Ramos (cell line): Measurements from ENCODE around the gene BMP8A.
"Not testable (repeated sequence)": the region's sequence is repeated elsewhere in the genome, so short reads cannot be mapped to it uniquely, and the experiment has no call there.

ENCODE experiments used
- in situ Hi-C: fragments of 300-500 bp; cut with MboI; formaldehyde crosslinking; loops from one replicate; pipeline ENCODE4 v1.14.3; 2022; ENCODE audit warnings: low sequenced_read_pairs; ENCODE audit not compliant: unreplicated experiment

The BMP8A gene

DNA sequence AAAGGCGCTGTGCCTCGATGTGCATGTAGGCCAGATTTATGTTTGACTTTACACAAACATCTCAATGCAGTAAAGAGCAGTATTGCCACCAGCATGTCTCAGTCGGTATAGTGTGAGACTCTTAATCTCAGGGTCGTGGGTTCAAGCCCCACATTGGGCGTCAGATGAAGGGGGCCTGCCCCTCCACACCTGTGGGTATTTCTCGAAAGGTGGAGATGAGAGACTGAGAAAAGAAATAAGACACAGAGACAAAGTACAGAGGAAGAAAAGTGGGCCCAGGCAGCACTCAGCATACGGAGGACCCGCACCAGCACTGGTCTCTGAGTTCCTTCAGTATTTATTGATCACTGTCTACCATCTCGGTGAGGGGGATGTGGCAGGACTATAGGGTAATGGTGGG is 13.0 kb downstream of the BMP8A start:
- in situ Hi-C loops, result not testable (repeated sequence)

GRCh38 chr1:39505289-39505688 is 13.9 kb downstream of the BMP8A start:
- in situ Hi-C loops, result no loop called here

DNA sequence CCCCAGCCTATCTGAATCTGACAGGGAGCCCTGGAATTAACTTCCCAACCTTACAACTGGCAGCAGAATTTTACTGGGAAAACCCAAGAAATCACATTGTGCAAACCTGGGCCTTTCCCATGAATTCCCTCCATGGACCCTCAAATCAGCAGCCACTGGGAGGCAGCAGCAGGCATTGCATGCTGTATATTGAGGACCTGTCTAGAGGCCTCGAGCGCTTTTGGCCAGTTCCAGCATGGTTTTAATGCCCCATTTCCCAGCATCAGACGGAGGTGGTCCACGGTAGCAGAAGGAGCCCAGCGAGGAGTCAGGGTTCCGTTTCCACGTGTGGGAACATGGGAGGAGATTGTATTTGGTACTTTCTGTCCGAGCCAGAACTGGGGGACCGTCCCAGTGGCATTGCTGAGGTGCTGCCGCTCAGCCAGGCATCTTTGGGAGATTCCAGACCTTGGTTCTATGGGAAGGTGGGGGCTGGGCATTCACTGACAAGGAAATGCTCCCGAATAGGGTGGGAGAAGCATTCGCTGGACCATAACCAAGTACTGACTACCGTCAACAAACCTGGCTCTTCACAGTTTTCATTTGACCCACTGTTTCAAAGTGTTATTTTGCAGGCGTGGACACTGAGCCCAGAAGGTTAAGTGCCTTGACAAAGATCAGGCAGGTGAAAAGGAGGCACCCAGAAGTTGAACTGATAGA is 15.9 kb downstream of the BMP8A start:
- in situ Hi-C loops, result no loop called here

DNA sequence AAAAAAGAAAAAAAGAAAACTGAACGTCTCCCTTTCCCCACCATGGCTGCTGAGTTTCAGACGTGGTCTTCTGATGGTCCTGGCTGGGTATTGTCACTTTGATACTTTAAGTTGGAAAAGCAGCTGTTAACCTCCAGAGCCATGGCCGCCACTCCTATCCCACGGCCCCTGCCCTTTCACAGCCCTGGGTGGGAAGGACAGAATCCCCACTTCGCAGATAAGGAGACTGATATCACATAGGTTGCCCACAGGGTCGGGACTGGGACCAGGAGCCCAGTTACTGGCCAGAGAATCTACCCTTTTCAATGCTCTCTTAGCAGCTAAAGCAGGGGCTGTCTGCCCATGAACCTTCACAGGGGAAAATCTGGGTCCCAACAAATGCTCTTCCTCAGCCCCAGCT is 16.8 kb downstream of the BMP8A start:
- in situ Hi-C loops, result no loop called here

DNA sequence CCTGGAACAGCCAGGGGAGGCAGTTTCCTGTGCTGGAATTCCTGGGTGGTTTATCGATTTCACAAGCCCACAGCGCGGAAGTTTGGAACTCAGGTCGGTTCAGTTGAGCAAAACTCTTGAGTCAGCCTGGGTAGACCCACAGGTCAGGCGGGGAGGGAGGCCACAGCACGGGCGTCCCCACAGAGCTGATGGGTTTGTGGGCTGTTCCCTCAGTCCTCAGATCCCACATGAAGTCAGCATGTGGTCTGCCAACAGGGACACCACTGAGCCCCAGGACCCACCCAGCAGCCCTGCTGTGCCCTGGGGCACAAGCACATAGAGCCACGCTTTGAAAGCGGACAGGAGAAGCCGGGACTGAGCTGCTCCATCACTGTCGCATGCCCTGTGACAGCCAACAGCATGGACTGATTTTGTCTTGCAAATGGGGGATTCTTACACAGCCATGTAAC is 17.4 kb downstream of the BMP8A start:
- in situ Hi-C loops, result no loop called here

GRCh38 chr1:39509360-39510009 is 18.0 kb downstream of the BMP8A start:
- in situ Hi-C loops, result loop anchor here (10.0 kb wide), 1 partner anchor 245 kb away; no protein-coding TSS in a partner anchor

DNA sequence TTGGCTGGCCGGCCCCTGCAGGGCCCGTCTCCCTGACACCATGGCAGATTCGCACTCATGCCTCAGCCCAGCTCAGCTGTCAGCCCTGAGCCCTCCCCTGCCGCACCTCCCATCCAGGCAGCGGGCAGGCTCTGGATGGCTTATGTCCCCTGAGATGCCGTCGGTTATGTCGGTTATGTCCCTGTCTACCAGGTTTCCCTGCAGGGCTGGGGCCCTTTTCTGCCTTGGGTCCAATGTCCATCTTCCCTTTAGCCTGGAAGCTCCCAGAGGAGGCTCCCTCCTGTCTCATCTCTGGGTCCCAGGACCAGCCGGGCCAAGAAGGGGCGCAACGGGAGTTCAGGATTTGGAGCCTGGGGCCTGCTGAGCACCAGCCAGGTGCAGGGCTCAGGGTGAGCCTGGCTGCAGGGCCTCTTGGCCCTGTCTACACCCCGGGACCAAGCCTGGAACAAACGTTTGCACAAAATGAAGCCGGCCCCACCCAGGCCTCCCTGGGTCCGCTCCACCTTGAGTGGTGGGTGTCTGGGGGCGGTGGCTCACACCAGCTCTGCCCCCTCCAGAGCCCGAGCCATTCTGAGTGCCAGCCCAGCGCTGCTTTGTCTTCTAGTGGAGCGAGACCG is 19.2 kb downstream of the BMP8A start:
- in situ Hi-C loops, result loop anchor here (10.0 kb wide), 1 partner anchor 244 kb away; no protein-coding TSS in a partner anchor

DNA sequence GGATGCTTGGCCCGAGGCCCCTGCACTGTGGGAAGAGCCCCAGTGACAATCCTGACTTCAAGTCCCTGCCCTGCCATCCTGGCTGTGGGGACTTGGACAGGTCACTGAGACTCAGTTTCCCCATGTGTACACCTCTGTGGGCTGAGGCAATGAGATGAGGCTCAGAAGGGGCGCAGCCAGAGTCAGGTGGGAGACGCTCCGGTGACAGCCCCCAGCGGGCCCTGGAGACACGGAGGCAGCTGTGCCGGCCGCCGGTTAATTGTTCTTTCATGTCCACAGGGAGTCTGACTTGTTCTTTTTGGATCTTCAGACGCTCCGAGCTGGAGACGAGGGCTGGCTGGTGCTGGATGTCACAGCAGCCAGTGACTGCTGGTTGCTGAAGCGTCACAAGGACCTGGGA is 20.0 kb downstream of the BMP8A start:
- in situ Hi-C loops, result loop anchor here (10.0 kb wide), 1 partner anchor 243 kb away; no protein-coding TSS in a partner anchor

DNA sequence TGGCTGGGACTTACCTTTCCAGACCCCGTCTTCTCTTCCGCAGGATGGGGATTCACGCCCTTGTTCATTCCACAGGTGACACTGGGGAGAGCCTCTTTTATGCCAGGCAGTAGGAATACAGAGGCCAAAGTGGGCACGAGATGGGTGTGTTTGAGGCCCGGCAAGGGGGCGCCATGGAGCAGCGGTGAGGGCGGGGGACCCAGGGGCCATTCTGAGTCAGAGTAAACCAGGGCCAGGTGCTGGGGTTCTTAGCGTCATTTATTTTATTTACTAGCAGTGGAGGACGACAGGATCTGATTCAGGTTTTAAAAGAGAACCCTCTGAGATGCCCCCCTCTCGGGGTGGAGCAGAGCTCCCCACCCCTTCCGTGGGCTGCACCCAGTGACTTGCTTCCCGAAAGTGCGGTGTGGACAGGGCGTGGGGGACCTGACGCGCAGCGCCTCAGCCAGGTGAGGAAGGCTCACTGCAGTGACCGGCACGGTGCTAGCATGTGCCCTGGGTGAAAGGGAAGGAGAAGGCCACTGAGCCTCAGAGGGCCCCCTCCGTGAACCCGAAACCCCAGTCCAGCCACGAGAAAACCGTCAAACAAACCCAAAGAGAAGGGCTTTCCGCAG is 20.9 kb downstream of the BMP8A start:
- in situ Hi-C loops, result loop anchor here (10.0 kb wide), 1 partner anchor 242 kb away; no protein-coding TSS in a partner anchor

- in situ Hi-C loops, result loop anchor here (10.0 kb wide), 1 partner anchor 240 kb away; no protein-coding TSS in a partner anchor
Observed at GRCh38 chr1:39514710-39515124, 23.3 kb downstream of the BMP8A start.

GRCh38 chr1:39515131-39516086 is 24.0 kb downstream of the BMP8A start:
- in situ Hi-C loops, result loop anchor here (10.0 kb wide), 1 partner anchor 239 kb away; no protein-coding TSS in a partner anchor

DNA sequence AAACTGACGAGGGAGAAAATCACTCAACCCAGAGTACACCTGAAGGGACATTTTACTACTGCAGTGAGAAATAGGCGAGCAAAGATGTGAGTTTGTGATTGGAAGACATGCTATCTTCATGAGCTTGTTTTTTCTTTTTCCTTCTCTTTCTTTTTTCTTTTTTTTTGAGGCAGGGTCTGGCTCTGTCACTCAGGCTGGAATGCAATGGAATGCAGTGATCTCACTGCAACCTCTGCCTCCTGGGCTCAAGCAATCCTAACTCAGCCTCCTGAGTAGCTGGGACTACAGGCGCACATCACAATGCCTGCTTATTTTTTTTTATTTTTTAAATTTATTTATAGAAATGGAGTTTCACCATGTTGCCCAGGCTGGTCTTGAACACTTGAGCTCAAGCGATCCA is 25.4 kb downstream of the BMP8A start:
- in situ Hi-C loops, result loop anchor here (10.0 kb wide), 1 partner anchor 238 kb away; no protein-coding TSS in a partner anchor

- in situ Hi-C loops, result loop anchor here (10.0 kb wide), 1 partner anchor 237 kb away; no protein-coding TSS in a partner anchor
Observed at GRCh38 chr1:39517936-39518335, 26.5 kb downstream of the BMP8A start.

GRCh38 chr1:39519376-39519775 is 27.9 kb downstream of the BMP8A start:
- in situ Hi-C loops, result loop anchor here (10.0 kb wide), 1 partner anchor 235 kb away; no protein-coding TSS in a partner anchor

DNA sequence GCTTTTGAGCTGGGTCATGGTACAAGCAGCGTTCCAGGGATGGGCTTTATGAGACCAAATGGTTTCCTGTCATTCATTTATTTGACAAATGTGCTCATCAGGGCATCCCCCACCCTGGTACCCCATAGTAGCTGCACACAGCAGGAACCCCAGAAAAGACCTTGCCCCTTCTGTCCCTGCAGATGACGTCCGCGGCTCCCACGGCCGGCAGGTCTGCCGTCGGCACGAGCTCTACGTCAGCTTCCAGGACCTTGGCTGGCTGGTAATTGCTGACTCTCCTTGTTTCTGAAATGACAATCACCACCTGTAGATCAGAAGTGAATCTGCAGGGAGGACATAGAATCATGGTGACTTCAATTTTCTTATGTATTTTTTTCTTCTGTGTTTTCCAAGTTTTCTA is 30.8 kb downstream of the BMP8A start:
- in situ Hi-C loops, result not testable (repeated sequence)

GRCh38 chr1:39522661-39523567 is 31.5 kb downstream of the BMP8A start:
- in situ Hi-C loops, result no loop called here

DNA sequence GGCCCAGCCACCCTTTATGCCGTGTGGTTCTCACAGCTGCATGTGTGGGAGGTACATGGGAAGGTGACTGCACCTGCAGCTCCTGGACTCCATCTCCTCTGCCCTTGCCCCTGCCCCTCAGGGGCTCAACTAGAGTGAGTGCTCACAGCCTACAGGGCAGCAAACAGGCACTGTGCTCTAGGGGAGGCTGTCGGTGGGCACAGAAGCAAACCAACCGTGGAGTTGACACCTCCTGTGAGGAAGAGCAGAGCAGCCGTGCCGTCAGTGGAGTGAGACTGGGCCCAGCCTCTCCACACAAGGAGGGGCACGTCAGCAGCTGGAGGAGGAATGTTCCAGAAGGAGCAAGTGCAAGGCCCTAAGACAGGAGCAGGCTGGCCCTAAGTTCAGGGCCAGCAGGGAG is 32.7 kb downstream of the BMP8A start:
- in situ Hi-C loops, result no loop called here
